Neural cell (in vitro differentiated cells): ENCODE measurements around the gene ROR1. TPM values are rescaled to one million over a fixed set of nuclear protein-coding genes. Genes with fewer than 3 reads are reported as not detected.

Source experiments
- H2AFZ ChIP-seq: fragments of 200-600, 300-800 bp; sonication (generic), shearing (Covaris generic); 2 replicates; pipeline ENCODE4 v1.6.0; 2014; ENCODE audit warnings: low read depth, mild to moderate bottlenecking, antibody characterized with exemption, low read length, moderate library complexity
- H3F3A ChIP-seq: fragments of 200-600 bp; shearing (Covaris generic); 2 replicates; pipeline ENCODE4 v1.6.1; 2016; ENCODE audit warnings: mild to moderate bottlenecking, moderate library complexity, mixed read lengths, antibody characterized with exemption, low read length; ENCODE audit not compliant: insufficient read depth, poor library complexity, severe bottlenecking
- H3K27ac ChIP-seq: fragments of 200-600, 300-800 bp; sonication (generic), shearing (Covaris generic); 2 replicates; pipeline ENCODE4 v1.5.1; 2014; ENCODE audit warnings: mild to moderate bottlenecking, low read length, moderate library complexity
- H3K27me3 ChIP-seq: fragments of 300-800, 200-600 bp; sonication (generic), shearing (Covaris generic); 2 replicates; pipeline ENCODE4 v1.6.0; 2014; ENCODE audit warnings: mild to moderate bottlenecking, low read depth, low read length, moderate library complexity; ENCODE audit not compliant: insufficient read depth
- H3K36me3 ChIP-seq: fragments of 300-800, 200-600 bp; sonication (generic), shearing (Covaris generic); 2 replicates; pipeline ENCODE4 v1.5.1; 2014; ENCODE audit warnings: mild to moderate bottlenecking, antibody characterized with exemption, low read length, moderate library complexity; ENCODE audit not compliant: insufficient read depth
- H3K4me2 ChIP-seq: fragments of 300-800, 200-600 bp; sonication (generic), shearing (Covaris generic); 2 replicates; pipeline ENCODE4 v1.6.0; 2014; ENCODE audit warnings: mild to moderate bottlenecking, low read length
- H3K4me3 ChIP-seq: fragments of 300-800, 200-600 bp; sonication (generic), shearing (Covaris generic); 2 replicates; pipeline ENCODE4 v1.5.1; 2014; ENCODE audit warnings: mild to moderate bottlenecking, low read length, moderate library complexity
- H3K79me2 ChIP-seq: fragments of 200-600 bp; shearing (Covaris generic); replicated peaks from 2 replicates; pipeline ENCODE4 v1.6.0; 2014; ENCODE audit warnings: mild to moderate bottlenecking, low read length, moderate library complexity; ENCODE audit not compliant: insufficient read depth
- H3K9ac ChIP-seq: fragments of 300-800, 200-600 bp; sonication (generic), shearing (Covaris generic); 2 replicates; pipeline ENCODE4 v1.6.1; 2016; ENCODE audit warnings: mild to moderate bottlenecking, low read length, mixed read lengths
- H3K9me2 ChIP-seq: fragments of 200-600 bp; shearing (Covaris generic); 2 replicates; pipeline ENCODE4 v1.6.1; 2016; ENCODE audit warnings: mild to moderate bottlenecking, low read length, mixed read lengths; ENCODE audit not compliant: insufficient read depth
- H3K9me3 ChIP-seq: fragments of 200-600, 300-800 bp; sonication (generic), shearing (Covaris generic); 2 replicates; pipeline ENCODE4 v1.6.1; 2016; ENCODE audit warnings: mild to moderate bottlenecking, mixed run types, low read length, moderate library complexity, mixed read lengths
- H4K20me1 ChIP-seq: fragments of 200-600 bp; shearing (Covaris generic); 2 replicates; pipeline ENCODE4 v1.6.1; 2016; ENCODE audit warnings: mild to moderate bottlenecking, mixed run types; ENCODE audit not compliant: insufficient read depth
- CTCF ChIP-seq: fragments of 450-650 bp; IDR thresholded peaks from 2 replicates; pipeline ENCODE4 v1.5.1; 2014; ENCODE audit warnings: antibody characterized with exemption, mild to moderate bottlenecking, moderate library complexity; ENCODE audit not compliant: poor library complexity, severe bottlenecking
- EP300 ChIP-seq: fragments of 450-650 bp; conservative IDR thresholded peaks from 2 replicates; pipeline ENCODE4 v1.6.1; 2014; ENCODE audit warnings: antibody characterized with exemption, mild to moderate bottlenecking, moderate library complexity; ENCODE audit not compliant: poor library complexity, severe bottlenecking
- EZH2 ChIP-seq: fragments of 200-600, 300-800 bp; shearing (Covaris generic), sonication (generic); IDR thresholded peaks from 2 replicates; pipeline ENCODE4 v1.6.1; 2014; ENCODE audit warnings: antibody characterized with exemption, low read length, borderline replicate concordance, mild to moderate bottlenecking; ENCODE audit not compliant: insufficient read depth, poor library complexity, severe bottlenecking
- MXI1 ChIP-seq: fragments of 450-650 bp; conservative IDR thresholded peaks from 2 replicates; pipeline ENCODE4 v1.6.1; 2014; ENCODE audit warnings: antibody characterized with exemption, mild to moderate bottlenecking; ENCODE audit not compliant: poor library complexity, severe bottlenecking
- POLR2AphosphoS5 ChIP-seq: IDR thresholded peaks from 2 replicates; pipeline ENCODE4 v1.6.1; 2012
- RAD21 ChIP-seq: fragments of 450-650 bp; conservative IDR thresholded peaks from 2 replicates; pipeline ENCODE4 v1.6.1; 2014; ENCODE audit warnings: antibody characterized with exemption, mild to moderate bottlenecking, moderate library complexity
- SMC3 ChIP-seq: fragments of 450-650 bp; conservative IDR thresholded peaks from 2 replicates; pipeline ENCODE4 v1.6.1; 2014; ENCODE audit warnings: antibody characterized with exemption, mild to moderate bottlenecking, moderate library complexity; ENCODE audit not compliant: poor library complexity
- TAF1 ChIP-seq: IDR thresholded peaks from 2 replicates; pipeline ENCODE4 v1.6.1; 2012; ENCODE audit warnings: low read depth
- polyA plus RNA-seq: library from polyadenylated mRNA; depleted of rRNA; stranded (reverse); fragments of >200 nt; gene quantifications from 2 replicates; pipeline ENCODE4 v1.2.3, GENCODE V29; 2014
- TF ChIP-seq, protein P1 (sequence below): IDR thresholded peaks from 2 replicates; pipeline ENCODE4 v1.6.1; 2012; ENCODE audit warnings: borderline replicate concordance

ROR1 gene
- polyA plus RNA-seq, 1 donor from 2014 or later = 0.27 TPM

DNA sequence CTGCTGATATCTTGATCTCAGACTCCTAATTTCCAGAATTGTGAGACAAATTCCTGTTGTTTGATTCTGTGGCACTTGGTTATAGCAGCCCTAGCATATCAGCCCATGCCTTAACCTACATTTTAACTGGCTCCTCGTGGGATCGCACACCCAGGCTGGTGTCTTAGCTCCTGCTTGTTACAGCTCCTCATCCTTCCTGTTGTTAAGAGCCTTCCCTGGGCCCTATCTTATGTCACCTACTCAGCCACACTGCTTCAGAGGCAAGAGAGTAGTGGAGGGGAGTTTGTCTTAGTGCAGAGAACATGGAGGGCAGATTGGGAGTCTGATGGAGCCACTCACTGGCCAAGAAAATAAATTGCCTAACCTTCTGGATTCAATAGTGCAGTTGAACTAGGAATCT, 131.0 kb downstream of the ROR1 start:
- Histone ChIP-seq H3K27ac (no peak overlapping the region), H3K79me2 (no peaks in the 10 kb centered on the region), H2AFZ (no peak overlapping the region), H3K36me3 (no peaks in the 10 kb centered on the region), H3K9ac (no peak overlapping the region), H3K27me3 (peaks cover 7% of the 10 kb centered on the region), H3K9me2 (no peaks in the 10 kb centered on the region), H4K20me1 (no peaks in the 10 kb centered on the region), H3K4me2 (no peak overlapping the region), H3K9me3 (no peaks in the 10 kb centered on the region), H3K4me3 (no peak overlapping the region), H3F3A (no peaks in the 10 kb centered on the region)
- no peak for TF ChIP-seq EP300
- no peak for TF ChIP-seq CTCF
- TF ChIP-seq MXI1 = no peak
- no peak for TF ChIP-seq EZH2
- no peak for TF ChIP-seq RAD21
- TF ChIP-seq, protein P1, sequence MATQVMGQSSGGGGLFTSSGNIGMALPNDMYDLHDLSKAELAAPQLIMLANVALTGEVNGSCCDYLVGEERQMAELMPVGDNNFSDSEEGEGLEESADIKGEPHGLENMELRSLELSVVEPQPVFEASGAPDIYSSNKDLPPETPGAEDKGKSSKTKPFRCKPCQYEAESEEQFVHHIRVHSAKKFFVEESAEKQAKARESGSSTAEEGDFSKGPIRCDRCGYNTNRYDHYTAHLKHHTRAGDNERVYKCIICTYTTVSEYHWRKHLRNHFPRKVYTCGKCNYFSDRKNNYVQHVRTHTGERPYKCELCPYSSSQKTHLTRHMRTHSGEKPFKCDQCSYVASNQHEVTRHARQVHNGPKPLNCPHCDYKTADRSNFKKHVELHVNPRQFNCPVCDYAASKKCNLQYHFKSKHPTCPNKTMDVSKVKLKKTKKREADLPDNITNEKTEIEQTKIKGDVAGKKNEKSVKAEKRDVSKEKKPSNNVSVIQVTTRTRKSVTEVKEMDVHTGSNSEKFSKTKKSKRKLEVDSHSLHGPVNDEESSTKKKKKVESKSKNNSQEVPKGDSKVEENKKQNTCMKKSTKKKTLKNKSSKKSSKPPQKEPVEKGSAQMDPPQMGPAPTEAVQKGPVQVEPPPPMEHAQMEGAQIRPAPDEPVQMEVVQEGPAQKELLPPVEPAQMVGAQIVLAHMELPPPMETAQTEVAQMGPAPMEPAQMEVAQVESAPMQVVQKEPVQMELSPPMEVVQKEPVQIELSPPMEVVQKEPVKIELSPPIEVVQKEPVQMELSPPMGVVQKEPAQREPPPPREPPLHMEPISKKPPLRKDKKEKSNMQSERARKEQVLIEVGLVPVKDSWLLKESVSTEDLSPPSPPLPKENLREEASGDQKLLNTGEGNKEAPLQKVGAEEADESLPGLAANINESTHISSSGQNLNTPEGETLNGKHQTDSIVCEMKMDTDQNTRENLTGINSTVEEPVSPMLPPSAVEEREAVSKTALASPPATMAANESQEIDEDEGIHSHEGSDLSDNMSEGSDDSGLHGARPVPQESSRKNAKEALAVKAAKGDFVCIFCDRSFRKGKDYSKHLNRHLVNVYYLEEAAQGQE = no peak
- no peak for TF ChIP-seq POLR2AphosphoS5
- TF ChIP-seq TAF1 = no peak
- no peak for TF ChIP-seq SMC3

- H3K4me2 ChIP-seq = no peak overlapping the region
- H3F3A ChIP-seq = no peaks in the 10 kb centered on the region
- TF ChIP-seq TAF1 = no peak
- TF ChIP-seq MXI1 = no peak
- no peak for TF ChIP-seq EZH2
- no peak for TF ChIP-seq POLR2AphosphoS5
- TF ChIP-seq EP300 = no peak
- no peak for TF ChIP-seq SMC3
- H2AFZ ChIP-seq = no peak overlapping the region
- H3K36me3 ChIP-seq = no peaks in the 10 kb centered on the region
- H3K27ac ChIP-seq = no peak overlapping the region
- H3K9ac ChIP-seq = no peak overlapping the region
- peaks cover 7% of the 10 kb centered on the region for H3K27me3 ChIP-seq
- H3K4me3 ChIP-seq = no peak overlapping the region
- H3K79me2 ChIP-seq = no peaks in the 10 kb centered on the region
- H4K20me1 ChIP-seq = no peaks in the 10 kb centered on the region
- no peaks in the 10 kb centered on the region for H3K9me3 ChIP-seq
- no peaks in the 10 kb centered on the region for H3K9me2 ChIP-seq
Measured at GRCh38 chr1:63906047-63906704, 132.4 kb downstream of the ROR1 start.
